PC-3 (cell line): ENCODE results near the gene AGAP1.

Source experiments
- EZH2 ChIP-seq: fragments of 300-600 bp; sonication (generic); IDR thresholded peaks from one replicate; pipeline ENCODE4 v1.6.1; 2017; ENCODE audit warnings: antibody characterized with exemption, mild to moderate bottlenecking, low read length; ENCODE audit not compliant: unreplicated experiment
- TF ChIP-seq, protein P1 (sequence below): fragments of 300-600 bp; sonication (generic); conservative IDR thresholded peaks from 2 replicates; pipeline ENCODE4 v1.5.1; 2017; ENCODE audit warnings: antibody characterized with exemption, low read depth, mild to moderate bottlenecking, low read length

DNA sequence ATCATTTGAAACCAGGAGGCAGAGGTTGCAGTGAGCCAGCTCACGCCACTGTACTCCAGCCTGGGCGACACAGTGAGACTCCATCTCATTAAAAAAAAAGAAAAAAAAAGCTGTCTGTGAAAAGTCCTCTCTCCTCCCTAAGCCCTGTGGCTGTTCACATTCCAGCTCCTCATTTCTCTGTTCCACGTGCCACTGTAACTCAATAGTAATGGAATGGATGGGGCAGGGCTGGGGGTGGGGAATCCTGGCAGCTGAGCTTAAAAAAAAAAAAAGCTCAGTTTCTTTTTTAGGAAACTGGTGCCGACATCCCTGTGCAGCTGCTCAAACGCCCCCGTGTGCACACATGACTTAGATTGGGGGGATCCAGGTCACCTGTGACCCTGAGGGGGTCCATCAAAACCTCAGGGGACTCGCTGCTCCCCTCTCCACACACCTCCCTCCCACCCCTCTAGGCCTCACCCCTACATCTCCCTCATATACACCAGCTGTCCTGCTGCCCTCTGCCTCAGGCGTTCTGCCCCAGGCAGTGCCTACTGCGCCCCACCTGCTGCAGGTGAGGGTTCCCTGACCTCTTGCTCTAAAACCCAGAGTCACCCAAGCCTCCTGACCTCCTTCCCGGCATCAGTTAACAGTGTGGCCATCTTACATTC, 255.4 kb downstream of the AGAP1 start:
- no peak for TF ChIP-seq EZH2
- TF ChIP-seq, protein P1, sequence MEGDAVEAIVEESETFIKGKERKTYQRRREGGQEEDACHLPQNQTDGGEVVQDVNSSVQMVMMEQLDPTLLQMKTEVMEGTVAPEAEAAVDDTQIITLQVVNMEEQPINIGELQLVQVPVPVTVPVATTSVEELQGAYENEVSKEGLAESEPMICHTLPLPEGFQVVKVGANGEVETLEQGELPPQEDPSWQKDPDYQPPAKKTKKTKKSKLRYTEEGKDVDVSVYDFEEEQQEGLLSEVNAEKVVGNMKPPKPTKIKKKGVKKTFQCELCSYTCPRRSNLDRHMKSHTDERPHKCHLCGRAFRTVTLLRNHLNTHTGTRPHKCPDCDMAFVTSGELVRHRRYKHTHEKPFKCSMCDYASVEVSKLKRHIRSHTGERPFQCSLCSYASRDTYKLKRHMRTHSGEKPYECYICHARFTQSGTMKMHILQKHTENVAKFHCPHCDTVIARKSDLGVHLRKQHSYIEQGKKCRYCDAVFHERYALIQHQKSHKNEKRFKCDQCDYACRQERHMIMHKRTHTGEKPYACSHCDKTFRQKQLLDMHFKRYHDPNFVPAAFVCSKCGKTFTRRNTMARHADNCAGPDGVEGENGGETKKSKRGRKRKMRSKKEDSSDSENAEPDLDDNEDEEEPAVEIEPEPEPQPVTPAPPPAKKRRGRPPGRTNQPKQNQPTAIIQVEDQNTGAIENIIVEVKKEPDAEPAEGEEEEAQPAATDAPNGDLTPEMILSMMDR: no peak
